Hypothalamus (tissue), 51 donors: ENCODE measurements around the gene FHL1.
"Not testable (repeated sequence)": the region's sequence is repeated elsewhere in the genome, so short reads cannot be mapped to it uniquely, and the experiment has no call there.

Experiments used
- DNase-seq, 51 donors: peaks; one replicate each; lab custom pipeline; 2025; lab: John Stamatoyannopoulos, UW

Gene FHL1

DNA sequence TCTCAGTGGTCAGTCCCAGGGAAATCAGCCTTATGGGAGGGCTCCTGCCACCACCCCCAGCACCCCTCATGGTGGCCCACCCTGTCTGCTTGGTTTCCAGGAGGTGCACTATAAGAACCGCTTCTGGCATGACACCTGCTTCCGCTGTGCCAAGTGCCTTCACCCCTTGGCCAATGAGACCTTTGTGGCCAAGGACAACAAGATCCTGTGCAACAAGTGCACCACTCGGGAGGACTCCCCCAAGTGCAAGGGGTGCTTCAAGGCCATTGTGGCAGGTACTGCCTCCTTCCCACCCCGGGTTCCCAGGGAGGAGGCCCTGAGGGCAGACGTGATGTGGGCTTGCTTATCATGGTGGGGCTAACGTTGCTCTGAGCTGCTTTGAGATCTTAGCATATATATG, 59.6 kb downstream of the FHL1 start:
- no peak for DNase-seq

DNA sequence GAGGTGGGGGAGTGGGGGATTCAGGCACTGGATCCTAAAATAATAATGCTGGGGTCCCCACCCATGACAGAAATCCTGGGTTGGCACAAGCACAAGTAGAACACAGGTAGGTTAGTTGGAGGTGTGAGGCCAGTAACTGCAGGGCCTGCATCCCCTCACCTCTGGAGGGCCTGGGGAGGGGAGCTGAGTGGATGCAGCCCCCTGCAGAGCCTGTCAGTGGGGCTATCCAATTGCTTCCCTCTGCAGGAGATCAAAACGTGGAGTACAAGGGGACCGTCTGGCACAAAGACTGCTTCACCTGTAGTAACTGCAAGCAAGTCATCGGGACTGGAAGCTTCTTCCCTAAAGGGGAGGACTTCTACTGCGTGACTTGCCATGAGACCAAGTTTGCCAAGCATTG, 60.2 kb downstream of the FHL1 start:
- DNase-seq, result no peak

DNA sequence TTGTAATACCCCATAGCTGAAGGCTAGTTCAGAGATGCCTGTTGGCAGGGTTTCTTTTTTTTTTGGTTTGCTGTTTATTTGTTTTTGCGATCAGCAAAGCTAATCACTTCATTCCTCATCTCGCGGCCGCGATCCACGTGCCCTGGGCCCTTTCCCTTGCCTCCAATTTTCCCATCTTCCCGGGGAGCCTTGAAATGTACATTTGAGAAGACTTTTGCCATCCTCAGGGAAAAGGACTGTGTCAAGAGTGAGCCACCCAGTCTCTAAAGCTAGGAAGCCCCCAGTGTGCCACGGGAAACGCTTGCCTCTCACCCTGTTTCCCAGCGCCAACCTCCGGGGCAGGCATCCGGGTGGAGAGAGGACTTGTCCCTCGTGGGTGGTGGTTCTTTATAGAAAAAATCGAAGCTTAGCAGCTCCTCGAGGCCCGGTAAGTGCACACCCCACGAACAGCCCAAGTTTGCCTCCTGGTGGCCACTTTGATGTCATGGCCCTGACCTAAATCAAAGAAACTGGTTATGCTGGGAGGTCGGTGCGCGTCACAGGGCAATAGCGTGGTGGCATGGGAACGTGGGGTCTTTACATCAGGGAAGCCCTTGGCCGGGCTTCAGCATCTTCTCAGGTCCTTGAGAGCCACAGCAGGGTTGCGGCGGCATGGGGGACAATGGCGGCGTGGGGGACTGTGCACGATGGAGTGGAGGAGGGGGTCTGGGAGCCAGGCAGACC, 61.8 kb downstream of the FHL1 start:
- DNase-seq, result peak in 22 of 51 donors; percentile 0 to 41 (median 9)

DNA sequence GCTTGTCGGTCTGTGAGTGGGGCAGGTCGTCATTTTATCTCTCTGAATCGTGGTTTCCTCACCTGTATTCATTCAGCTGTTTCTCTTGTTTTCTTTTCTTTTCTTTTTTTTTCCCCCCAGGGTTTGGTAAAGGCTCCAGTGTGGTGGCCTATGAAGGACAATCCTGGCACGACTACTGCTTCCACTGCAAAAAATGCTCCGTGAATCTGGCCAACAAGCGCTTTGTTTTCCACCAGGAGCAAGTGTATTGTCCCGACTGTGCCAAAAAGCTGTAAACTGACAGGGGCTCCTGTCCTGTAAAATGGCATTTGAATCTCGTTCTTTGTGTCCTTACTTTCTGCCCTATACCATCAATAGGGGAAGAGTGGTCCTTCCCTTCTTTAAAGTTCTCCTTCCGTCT, 62.4 kb downstream of the FHL1 start:
- no peak for DNase-seq

DNA sequence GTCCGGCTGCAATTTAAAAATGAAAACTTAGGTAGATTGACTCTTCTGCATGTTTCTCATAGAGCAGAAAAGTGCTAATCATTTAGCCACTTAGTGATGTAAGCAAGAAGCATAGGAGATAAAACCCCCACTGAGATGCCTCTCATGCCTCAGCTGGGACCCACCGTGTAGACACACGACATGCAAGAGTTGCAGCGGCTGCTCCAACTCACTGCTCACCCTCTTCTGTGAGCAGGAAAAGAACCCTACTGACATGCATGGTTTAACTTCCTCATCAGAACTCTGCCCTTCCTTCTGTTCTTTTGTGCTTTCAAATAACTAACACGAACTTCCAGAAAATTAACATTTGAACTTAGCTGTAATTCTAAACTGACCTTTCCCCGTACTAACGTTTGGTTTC, 62.9 kb downstream of the FHL1 start:
- DNase-seq, result no peak

DNA sequence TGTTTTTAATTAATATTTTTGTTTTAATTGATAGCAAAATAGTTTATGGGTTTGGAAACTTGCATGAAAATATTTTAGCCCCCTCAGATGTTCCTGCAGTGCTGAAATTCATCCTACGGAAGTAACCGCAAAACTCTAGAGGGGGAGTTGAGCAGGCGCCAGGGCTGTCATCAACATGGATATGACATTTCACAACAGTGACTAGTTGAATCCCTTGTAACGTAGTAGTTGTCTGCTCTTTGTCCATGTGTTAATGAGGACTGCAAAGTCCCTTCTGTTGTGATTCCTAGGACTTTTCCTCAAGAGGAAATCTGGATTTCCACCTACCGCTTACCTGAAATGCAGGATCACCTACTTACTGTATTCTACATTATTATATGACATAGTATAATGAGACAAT, 63.5 kb downstream of the FHL1 start:
- no peak for DNase-seq

DNA sequence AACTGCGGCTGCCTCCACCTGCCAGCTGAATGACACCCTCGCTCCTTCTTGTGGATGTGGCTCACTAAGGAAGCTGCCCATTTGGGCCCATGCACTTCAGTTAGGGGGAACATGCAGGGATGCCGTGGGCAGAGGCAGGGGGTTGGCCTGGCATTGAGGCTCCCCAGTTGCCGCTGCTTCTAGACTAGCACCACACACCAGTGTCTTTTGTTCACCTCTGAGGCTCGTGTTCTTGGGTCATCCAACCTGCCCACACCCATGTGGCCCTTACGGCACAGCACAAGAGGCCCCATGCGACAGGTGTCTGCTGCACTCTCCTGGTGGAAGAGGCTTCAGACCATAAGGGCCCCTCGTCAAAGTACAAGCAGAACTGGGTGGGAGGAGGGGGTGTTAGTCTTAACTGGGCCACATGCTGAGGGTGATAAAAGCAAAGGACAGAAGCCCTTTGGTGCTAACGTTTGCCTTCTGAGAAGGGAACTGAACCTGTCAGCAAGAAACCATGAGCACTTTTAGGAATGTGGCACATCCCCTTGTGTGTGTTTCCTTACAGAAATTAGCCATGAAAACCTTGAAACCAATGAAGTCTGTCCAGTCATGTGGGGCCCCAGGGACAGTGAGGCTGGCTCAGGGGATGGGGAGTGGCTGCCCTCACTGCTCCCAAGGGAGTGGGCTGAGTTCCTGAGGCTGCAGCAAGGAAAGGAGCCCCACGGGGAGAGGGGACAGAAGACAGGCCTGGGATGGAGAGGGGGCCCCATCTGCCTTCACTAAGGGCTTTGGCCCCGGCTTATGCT, 64.6 kb downstream of the FHL1 start:
- DNase-seq, result no peak

DNA sequence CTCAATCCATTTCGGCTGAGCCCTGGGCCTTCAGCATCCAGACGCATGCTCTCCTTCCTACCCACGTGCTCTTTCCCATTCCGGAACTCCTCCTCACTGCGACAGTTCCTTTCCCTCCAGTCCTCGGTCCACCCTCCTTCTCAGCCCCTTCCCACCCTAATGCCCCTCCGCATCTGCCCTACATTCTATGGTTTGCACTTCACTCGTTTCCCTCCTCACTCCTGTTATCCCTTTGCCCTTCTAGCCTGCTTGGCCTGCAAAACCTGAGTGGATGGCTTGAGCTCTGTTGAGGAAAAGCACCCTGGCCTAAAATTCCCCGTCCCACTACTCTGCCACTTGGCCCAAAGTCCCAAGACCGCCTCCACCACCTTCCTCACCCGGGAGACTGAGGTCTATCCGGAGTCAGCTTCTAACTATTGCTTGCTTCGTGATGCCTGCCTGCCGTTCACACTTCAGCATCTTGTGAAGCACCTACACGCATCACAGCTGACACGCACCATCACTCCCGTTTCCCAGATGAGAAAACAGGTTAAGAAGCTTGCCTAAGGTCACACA, 65.3 kb downstream of the FHL1 start:
- DNase-seq, result no peak

DNA sequence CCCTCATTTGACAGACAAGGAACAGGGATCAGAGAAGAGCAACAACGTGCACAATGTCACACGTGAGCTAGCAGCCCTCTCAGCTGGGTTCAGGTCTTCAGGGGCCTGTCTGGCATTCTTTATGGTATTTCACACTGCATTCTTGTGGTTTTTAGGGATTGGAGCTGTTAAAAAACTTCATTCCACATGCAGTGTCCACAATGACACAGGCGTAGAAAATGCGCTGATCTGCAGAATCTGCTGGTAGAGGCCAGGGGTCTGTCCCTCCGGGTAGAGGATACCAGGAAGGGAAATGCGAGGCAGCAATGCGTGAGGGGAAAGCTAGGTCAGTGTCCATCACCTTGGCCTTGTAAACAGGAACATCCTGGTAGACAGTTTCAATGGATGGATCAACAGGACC, 67.2 kb downstream of the FHL1 start:
- no peak for DNase-seq

DNA sequence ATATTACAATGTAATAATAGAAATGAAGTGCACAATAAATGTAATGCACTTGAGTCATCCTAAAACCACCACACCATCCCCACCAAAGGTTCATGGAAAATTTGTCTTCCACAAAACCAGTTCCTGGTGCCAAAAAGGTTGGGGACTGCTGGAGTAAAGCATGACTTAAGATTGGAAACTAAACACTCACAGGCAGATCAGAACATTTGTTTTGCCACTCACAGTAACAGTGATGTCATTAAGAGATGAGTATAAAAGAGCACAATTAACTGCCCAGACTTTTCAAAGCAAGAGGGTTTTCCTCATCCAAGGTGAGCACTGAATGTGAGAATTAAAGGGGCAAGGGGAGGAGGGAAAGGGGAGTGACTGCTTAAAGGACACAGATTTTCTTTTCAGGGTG, 68.2 kb downstream of the FHL1 start:
- DNase-seq, result no peak

DNA sequence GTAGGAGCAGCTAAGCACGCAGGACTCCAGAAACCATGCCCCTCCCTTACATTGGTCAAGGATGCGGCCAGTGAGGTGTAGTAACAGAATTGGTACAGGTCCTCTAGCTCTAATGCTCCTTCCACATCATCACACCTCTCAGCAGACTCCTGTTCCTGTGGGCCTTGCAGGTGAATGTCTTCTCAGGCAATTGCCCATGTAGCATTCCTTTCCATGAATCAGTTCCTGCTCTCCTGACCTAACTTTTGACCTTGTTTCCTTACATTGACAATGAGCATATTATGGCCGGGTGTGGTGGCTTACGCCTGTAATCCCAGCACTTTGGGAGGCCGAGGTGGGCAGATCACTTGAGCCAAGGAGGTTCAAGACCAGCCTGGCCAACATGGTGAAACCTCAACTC, 72.6 kb downstream of the FHL1 start:
- no peak for DNase-seq

DNA sequence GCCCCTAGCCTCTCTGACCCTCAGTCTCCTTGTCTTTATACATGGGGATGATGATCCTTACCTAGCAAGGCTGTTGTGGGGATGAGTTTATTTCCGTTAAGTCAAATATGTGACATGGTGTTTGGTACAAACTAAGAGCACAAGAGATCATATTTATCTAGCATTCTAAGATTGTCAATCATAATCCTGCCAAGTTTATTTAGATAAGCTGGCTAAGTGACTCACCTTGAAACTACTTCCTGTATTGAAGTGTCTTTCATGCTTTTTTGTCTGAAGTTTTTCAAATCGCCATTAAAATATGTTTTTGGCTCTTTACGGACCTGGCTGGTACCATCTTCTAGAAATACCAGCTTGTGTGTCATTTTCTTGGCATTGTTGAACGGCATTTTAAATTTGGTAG, 73.2 kb downstream of the FHL1 start:
- DNase-seq, result no peak

DNA sequence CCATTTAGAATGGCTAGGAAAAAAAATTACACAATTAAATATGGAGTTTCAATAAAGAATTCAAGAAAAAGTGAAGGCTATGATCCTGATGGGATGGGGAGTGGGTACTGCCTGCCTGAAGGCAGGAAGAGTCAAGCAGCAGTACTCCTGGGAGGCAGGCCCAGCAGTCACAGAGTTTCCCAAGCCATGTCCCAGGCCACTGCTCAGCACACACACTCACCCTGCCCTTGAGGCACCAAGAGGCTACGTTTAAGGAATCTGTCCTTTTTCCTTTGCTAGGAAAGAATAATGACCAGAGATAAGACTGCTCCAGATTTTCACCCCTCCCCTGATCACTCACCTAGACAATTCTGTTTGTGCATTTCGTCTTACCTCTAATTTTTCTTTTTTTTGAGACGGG, 73.6 kb downstream of the FHL1 start:
- DNase-seq, result no peak

DNA sequence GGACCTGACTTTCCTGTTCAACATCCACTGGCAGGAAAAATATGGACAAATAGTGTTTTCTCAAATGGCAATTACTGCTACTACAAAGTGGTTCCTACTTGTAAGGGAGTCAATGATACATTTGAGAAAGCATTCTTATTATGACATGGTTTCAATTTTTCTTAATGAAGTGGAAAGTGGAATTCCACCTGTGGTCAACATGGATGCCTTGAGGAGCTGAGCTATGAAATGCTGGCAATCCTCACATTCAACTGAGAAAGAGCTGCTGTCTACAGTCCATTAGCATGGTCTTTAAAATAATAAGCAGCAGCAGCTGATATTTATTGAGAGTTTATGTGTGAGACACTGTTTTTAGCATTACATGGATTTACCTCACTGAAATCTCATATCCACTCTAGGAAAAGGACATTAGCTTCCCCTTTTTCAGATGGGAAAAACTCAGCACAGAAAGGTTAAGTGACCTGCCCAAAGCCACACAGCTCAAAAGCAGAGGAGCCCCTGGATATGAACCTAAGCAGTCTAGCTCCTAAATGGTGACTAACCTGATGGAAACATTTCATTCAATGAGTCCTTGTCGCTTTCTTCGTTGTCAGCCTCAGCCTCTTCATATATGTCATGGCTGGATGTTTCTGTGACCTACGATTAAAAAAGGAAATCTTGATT, 74.6 kb downstream of the FHL1 start:
- no peak for DNase-seq

DNA sequence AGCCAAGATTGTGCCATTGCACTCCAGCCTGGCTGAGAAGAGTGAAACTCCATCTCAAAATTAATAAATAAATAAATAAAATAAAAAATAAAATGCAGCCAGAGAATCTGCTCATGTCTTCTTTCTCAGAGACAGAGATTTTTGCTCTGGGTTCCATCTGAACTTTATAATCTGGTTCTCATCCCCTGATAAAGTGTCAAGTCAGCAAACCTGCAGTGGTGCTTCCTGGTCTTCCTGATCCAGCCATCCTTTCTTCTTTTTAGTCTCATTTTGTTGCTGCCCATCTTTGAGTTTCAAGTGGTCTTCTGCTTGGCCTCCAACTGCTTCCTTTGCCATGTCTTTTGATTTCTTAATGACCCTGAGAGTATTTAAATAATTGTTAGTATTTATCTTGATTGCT, 79.7 kb downstream of the FHL1 start:
- DNase-seq, result no peak

DNA sequence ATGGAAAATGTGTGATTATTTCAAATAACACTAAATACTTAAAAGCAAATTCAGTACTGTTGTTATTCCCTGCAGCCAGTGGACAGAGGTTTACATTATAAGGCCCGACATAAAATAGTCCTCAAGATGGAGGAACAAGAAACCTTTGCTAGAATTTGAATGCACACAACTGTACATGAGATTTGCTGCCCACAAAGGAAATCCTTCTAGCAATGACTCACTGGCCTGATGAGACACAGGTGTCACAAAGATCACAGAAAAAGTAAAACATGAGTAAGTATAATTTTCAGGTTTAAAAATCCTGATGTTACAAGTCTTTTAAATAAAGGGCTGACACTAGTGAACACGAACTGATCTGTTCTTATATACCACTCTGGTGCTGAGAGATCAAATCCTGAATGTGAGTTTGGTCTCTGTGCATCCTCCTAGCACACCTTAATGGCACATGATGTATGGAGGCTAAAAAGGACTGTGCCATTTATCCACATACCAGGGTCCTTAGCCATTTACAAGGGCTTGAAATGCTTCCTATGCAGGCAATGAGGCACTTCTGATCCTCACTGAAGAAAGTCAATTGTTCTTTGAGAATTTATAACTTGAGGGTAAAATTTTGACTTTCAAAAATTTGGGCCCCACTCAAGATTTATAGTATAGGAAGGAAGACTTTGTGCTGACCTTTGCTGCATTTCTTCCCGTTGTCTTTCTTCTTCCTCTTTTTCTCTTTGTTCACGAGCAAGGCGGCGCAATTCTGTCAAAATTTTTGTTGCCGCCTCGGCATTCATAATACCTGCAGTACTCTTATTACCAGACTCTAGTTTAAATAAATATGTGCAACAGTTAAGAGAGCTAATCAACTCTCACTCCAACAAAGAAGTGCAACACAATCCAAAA, 80.9 kb downstream of the FHL1 start:
- DNase-seq, result no peak

DNA sequence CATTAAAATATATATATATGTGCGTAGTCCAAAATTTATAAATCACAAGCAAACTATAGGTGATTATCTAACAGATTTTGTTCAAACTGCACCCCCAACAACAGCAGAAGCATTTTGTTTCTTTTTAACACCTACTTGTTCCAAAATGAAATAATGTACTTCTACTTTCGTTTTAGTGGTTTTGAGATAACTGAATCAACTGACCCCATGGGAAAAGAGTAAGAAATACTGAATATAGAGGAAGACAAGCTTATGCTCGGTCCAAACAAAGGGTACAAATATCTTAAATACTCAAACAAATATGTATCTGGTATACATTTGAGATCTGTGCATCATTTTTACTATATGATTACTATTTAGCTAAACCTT, 81.5 kb downstream of the FHL1 start:
- no peak for DNase-seq

DNA sequence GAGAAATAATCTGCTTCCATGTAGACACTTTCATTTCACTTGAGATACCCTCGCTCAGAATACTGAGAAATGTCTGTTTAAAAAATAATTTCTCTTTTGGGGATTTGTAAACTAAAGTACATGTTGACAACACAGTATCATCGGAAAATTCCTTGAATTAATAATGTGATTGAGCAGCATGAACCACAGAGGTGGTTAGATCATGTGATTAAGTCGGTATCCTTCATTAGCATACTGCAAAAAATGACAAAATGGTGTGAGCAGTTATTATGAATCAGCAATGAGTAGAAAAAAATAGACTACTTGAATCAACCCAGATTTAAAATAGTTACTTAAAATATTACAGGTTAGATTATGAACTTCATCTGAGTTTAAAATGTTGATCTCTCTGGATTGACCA, 89.7 kb downstream of the FHL1 start:
- no peak for DNase-seq

DNA sequence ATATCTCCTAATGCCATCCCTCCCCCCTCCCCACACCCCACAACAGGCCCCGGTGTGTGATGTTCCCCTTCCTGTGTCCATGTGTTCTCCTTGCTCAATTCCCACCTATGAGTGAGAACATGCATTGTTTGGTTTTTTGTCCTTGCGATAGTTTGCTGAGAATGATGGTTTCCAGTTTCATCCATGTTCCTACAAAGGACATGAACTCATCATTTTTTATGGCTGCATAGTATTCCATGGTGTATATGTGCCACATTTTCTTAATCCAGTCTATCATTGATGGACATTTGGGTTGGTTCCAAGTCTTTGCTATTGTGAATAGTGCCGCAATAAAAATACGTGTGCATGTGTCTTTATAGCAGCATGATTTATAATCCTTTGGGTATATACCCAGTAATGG, 90.5 kb downstream of the FHL1 start:
- not testable (repeated sequence) for DNase-seq

DNA sequence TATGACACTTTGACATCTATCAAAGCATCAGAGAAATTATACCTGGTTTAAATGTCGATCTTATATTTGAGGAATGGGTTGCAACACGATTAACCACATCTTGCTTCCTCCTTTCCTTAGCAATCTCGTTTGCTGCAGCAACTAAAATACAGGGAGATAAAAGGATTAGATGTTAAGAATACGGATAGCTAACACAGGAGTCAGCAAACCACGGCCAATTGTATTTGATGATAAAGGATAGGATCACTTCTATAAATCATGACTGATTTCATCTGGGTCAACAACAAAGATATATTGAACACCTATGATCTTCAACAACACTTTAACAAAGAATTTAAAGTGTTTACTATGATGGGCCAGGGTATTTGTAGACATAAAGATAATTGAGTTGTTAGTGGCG, 98.9 kb downstream of the FHL1 start:
- DNase-seq, result no peak
